Gastrocnemius medialis (tissue), 4 donors: ENCODE data around the gene ST7. TPM values are rescaled to one million over a fixed set of nuclear protein-coding genes. Genes with fewer than 3 reads are reported as not detected.

ENCODE experiments used
- ATAC-seq, 2 donors: fragments of 150-250 bp; one replicate each; pipeline ENCODE4 v1.9.1; 2016
- DNase-seq, 2 donors: peaks; one replicate each; pipeline ENCODE4 v3.0.0-alpha.2; 2019
- H3K27ac ChIP-seq, 4 donors: fragments of 200-600 bp; sonication (generic); 1 replicate in 1 of 4; 2 replicates in 3 of 4; pipeline ENCODE4 v1.5.1; 2016 to 2018; ENCODE audit warnings: mild to moderate bottlenecking in 2 of 4, moderate library complexity in 1 of 4
- H3K27me3 ChIP-seq, 3 donors: fragments of 200-600 bp; sonication (generic) in 2 of 3; 1 replicate in 1 of 3; 2 replicates in 2 of 3; pipeline versions ENCODE4 v1.5.1 to v1.6.0; 2016 to 2019; ENCODE audit warnings: mild to moderate bottlenecking in 1 of 3, moderate library complexity in 1 of 3
- H3K36me3 ChIP-seq, 2 donors: fragments of 200-600 bp; sonication (generic) in 1 of 2; one replicate each; pipeline ENCODE4 v1.5.1; 2017 to 2018
- H3K4me1 ChIP-seq, 2 donors: fragments of 200-600 bp; sonication (generic) in 1 of 2; one replicate each; pipeline ENCODE4 v1.5.1; 2016 to 2017; ENCODE audit warnings: mild to moderate bottlenecking in 2 of 2
- H3K4me3 ChIP-seq, 4 donors: fragments of 200-600 bp; sonication (generic) in 3 of 4; 1 replicate in 1 of 4; 2 replicates in 3 of 4; pipeline ENCODE4 v1.5.1; 2016 to 2019; ENCODE audit warnings: mild to moderate bottlenecking in 2 of 4
- H3K9me3 ChIP-seq, 3 donors: fragments of 200-600 bp; sonication (generic) in 2 of 3; 1 replicate in 1 of 3; 2 replicates in 2 of 3; pipeline ENCODE4 v1.5.1; 2016 to 2019
- CTCF ChIP-seq, 5 experiments: fragments of 450-650 bp in 3 of 5; fragments of 200-600 bp in 2 of 5; sonication (generic) in 2 of 5; IDR thresholded peaks in 4 of 5; conservative IDR thresholded peaks in 1 of 5; 1 replicate in 4 of 5; 2 replicates in 1 of 5; pipeline ENCODE4 v1.5.1; 2016 to 2019; ENCODE audit warnings: antibody characterized with exemption in 5 of 5, mild to moderate bottlenecking in 3 of 5, moderate library complexity in 3 of 5
- POLR2A ChIP-seq, 2 donors: fragments of 450-650 bp; IDR thresholded peaks; one replicate each; pipeline ENCODE4 v1.6.1; 2017; ENCODE audit warnings: antibody characterized with exemption in 2 of 2, mild to moderate bottlenecking in 2 of 2, moderate library complexity in 2 of 2
- in situ Hi-C, 4 donors: fragments of 200-750 bp; cut with MboI; loops; one replicate each; pipeline versions ENCODE4 v1.15.0 to v1.8.0; 2017; ENCODE audit warnings: low sequenced_read_pairs in 4 of 4
- intact Hi-C: fragments of 100-400 bp; cut with DNase I; formaldehyde crosslinking; loops from one replicate; pipeline ENCODE4 v1.15.1; 2023; ENCODE audit warnings: low total_unique reads
- total RNA-seq, 4 donors: library from RNA; depleted of rRNA; stranded (reverse); fragments of >200 nt; gene quantifications; one replicate each; pipeline versions ENCODE4 v1.1.0 to v1.2.3, GENCODE V29; 2016

ST7 gene
- total RNA-seq, 4 donors from 2014 or later: 5.5 to 14.5 (median 11.9) TPM

GRCh38 chr7:117072620-117073118 lies 119.4 kb downstream of the ST7 start:
- Histone ChIP-seq H3K4me3 (peak overlapping the region; percentile 26 to 34 (median 29)), H3K27ac (peak overlapping the region; percentile 38 to 69 (median 55)), H3K4me1 (peaks cover 48 to 52% of the 10 kb centered on the region in 2 donors), H3K27me3 (no peaks in the 10 kb centered on the region), H3K9me3 (no peaks in the 10 kb centered on the region), H3K36me3 (no peaks in the 10 kb centered on the region)
- ATAC-seq (peak; percentile 48 to 72), DNase-seq (peak in 1 of 2 donors; percentile 41)
- no peak for TF ChIP-seq POLR2A (IDR thresholded peaks at IDR 0.05)
- no peak for TF ChIP-seq CTCF (IDR thresholded peaks at IDR 0.05 in 4 of 5, conservative IDR thresholded peaks at IDR 0.05 in 1 of 5)
- in situ Hi-C loops (no loop called here), intact Hi-C loops (no loop called here)

- Histone ChIP-seq H3K27me3 (no peaks in the 10 kb centered on the region), H3K4me1 (peaks cover 38 to 44% of the 10 kb centered on the region in 2 donors), H3K36me3 (no peaks in the 10 kb centered on the region), H3K27ac (no peak overlapping the region), H3K9me3 (no peaks in the 10 kb centered on the region), H3K4me3 (no peak overlapping the region)
- intact Hi-C loops (no loop called here), in situ Hi-C loops (no loop called here)
- ATAC-seq (no peak), DNase-seq (no peak)
- TF ChIP-seq POLR2A (IDR thresholded peaks at IDR 0.05): no peak
- no peak for TF ChIP-seq CTCF (IDR thresholded peaks at IDR 0.05 in 4 of 5, conservative IDR thresholded peaks at IDR 0.05 in 1 of 5)
Measured at GRCh38 chr7:117074378-117074777, 121.1 kb downstream of the ST7 start.

- intact Hi-C loops: no loop called here
- no peak for ATAC-seq
- H3K4me1 ChIP-seq: peaks cover 30 to 37% of the 10 kb centered on the region in 2 donors
Measured at GRCh38 chr7:117075934-117076333, 122.6 kb downstream of the ST7 start.

GRCh38 chr7:117076426-117076943 lies 123.2 kb downstream of the ST7 start:
- in situ Hi-C loops (no loop called here), intact Hi-C loops (no loop called here)
- ATAC-seq (peak; percentile 26 to 42), DNase-seq (no peak)
- Histone ChIP-seq H3K9me3 (no peaks in the 10 kb centered on the region), H3K4me1 (peaks cover 30 to 37% of the 10 kb centered on the region in 2 donors), H3K4me3 (no peak overlapping the region), H3K27me3 (no peaks in the 10 kb centered on the region), H3K36me3 (no peaks in the 10 kb centered on the region), H3K27ac (peak overlapping the region in 3 of 4 donors; percentile 40 to 53 (median 49))
- TF ChIP-seq POLR2A (IDR thresholded peaks at IDR 0.05) (no peak), CTCF (IDR thresholded peaks at IDR 0.05 in 4 of 5, conservative IDR thresholded peaks at IDR 0.05 in 1 of 5) (no peak)

More at GRCh38 chr7:117075934-117076333, 122.6 kb downstream of the ST7 start:
- Histone ChIP-seq H3K4me3 (no peak overlapping the region), H3K36me3 (no peaks in the 10 kb centered on the region), H3K27me3 (no peaks in the 10 kb centered on the region), H3K27ac (peak overlapping the region in 2 of 4 donors; percentile 40 to 53), H3K9me3 (no peaks in the 10 kb centered on the region)
- in situ Hi-C loops: no loop called here
- DNase-seq: no peak
- no peak for TF ChIP-seq CTCF (IDR thresholded peaks at IDR 0.05 in 4 of 5, conservative IDR thresholded peaks at IDR 0.05 in 1 of 5)
- TF ChIP-seq POLR2A (IDR thresholded peaks at IDR 0.05): no peak
